HCT116 (cell line): ENCODE data around the gene ADH6. TPM values are rescaled to one million over a fixed set of nuclear protein-coding genes. Genes with fewer than 3 reads are reported as not detected.

ENCODE experiments used
- ATAC-seq: fragments of 200-7000 bp; cut with Tn5 transposase; 2 replicates; pipeline ENCODE4 v1.9.1; 2020; ENCODE audit warnings: mild to moderate bottlenecking, moderate library complexity
- BruUV-seq: library from RNA; stranded (reverse); fragments of 400-500 nt; replicated peaks from 2 replicates; lab custom pipeline; 2021; lab: Mats Ljungman, UMichigan
- CTCF ChIA-PET: fragments of 300-600 bp; sonication (Branson Sonifier 250); formaldehyde crosslinking; loops from one replicate; lab custom pipeline; 2021; ENCODE audit warnings: antibody characterized with exemption; lab: Charles Lee
- POLR2A ChIA-PET: fragments of 300-600, 350-600 bp; sonication (Branson Sonifier 250); formaldehyde crosslinking; loops from one replicate; lab custom pipeline; 2021; ENCODE audit warnings: antibody characterized with exemption; lab: Charles Lee
- RAD21 ChIA-PET, 2 experiments: fragments of 300-600 bp; sonication (Branson Sonifier 250); formaldehyde crosslinking; loops; one replicate each; lab custom pipeline; 2023; ENCODE audit warnings: low total read pairs in 2 of 2; ENCODE audit not compliant: uncharacterized antibody in 2 of 2, unreplicated experiment in 2 of 2, low non-redundant PET in 1 of 2; lab: Charles Lee
- DNase-seq: peaks from one replicate; pipeline ENCODE4 v3.0.0-alpha.2; 2010; ENCODE audit warnings: low read depth, low spot score
- H2AFZ ChIP-seq: fragments of 200-600 bp; shearing (Covaris generic), sonication (generic); 2 replicates; pipeline ENCODE4 v1.6.1; 2017; ENCODE audit warnings: low read depth, mixed run types, mixed read lengths, antibody characterized with exemption, low read length; ENCODE audit not compliant: poor library complexity, severe bottlenecking
- H3K27ac ChIP-seq: 2 replicates; pipeline ENCODE4 v1.5.1; 2012; ENCODE audit warnings: low read depth, low read length
- H3K27me3 ChIP-seq: fragments of 200-600 bp; sonication (generic); 2 replicates; pipeline ENCODE4 v1.6.1; 2016; ENCODE audit warnings: mixed run types, low read length, mixed read lengths; ENCODE audit not compliant: insufficient read depth
- H3K36me3 ChIP-seq, 2 experiments: fragments of 200-500 bp in 1 of 2; fragments of 200-600 bp in 1 of 2; sonication (Bioruptor generic) in 1 of 2; sonication (generic) in 1 of 2; 2 replicates each; pipeline versions ENCODE4 v1.5.1 to v1.6.1; 2014 to 2016; ENCODE audit warnings: low read length in 2 of 2, inconsistent platforms in 1 of 2, mixed read lengths in 1 of 2, mixed run types in 1 of 2; ENCODE audit not compliant: insufficient read depth in 2 of 2, control insufficient read depth in 1 of 2
- H3K4me1 ChIP-seq, 2 experiments: fragments of 200-600 bp in 1 of 2; sonication (generic) in 1 of 2; 2 replicates each; pipeline versions ENCODE4 v1.5.1 to v1.6.1; 2012 to 2017; ENCODE audit warnings: low read length in 2 of 2, inconsistent platforms in 1 of 2, mild to moderate bottlenecking in 1 of 2, mixed read lengths in 1 of 2, mixed run types in 1 of 2, moderate library complexity in 1 of 2; ENCODE audit not compliant: insufficient read depth in 2 of 2, control insufficient read depth in 1 of 2
- H3K4me2 ChIP-seq: fragments of 200-600 bp; sonication (generic); 2 replicates; pipeline ENCODE4 v1.6.1; 2017; ENCODE audit warnings: mixed run types, low read length, mixed read lengths
- H3K4me3 ChIP-seq, 2 experiments: fragments of 200-600 bp in 1 of 2; sonication (generic) in 1 of 2; replicated peaks in 1 of 2; 2 replicates each; pipeline ENCODE4 v1.5.1; 2011 to 2016; ENCODE audit warnings: low read length in 2 of 2, control low read depth in 1 of 2, low read depth in 1 of 2, mild to moderate bottlenecking in 1 of 2, mixed read lengths in 1 of 2, mixed run types in 1 of 2
- H3K79me2 ChIP-seq: fragments of 200-600 bp; sonication (generic); 2 replicates; pipeline ENCODE4 v1.6.1; 2017; ENCODE audit warnings: mild to moderate bottlenecking, mixed run types, low read length, moderate library complexity, mixed read lengths; ENCODE audit not compliant: insufficient read depth
- H3K9ac ChIP-seq: fragments of 200-600 bp; sonication (generic); 2 replicates; pipeline ENCODE4 v1.6.1; 2016; ENCODE audit warnings: low read length, mixed read lengths
- H3K9me2 ChIP-seq: fragments of 200-600 bp; sonication (generic), shearing (Covaris generic); 2 replicates; pipeline ENCODE4 v1.6.1; 2017; ENCODE audit warnings: mixed run types, mild to moderate bottlenecking, moderate library complexity; ENCODE audit not compliant: insufficient read depth
- H3K9me3 ChIP-seq, 2 experiments: fragments of 200-500 bp in 1 of 2; fragments of 200-600 bp in 1 of 2; sonication (Bioruptor generic) in 1 of 2; sonication (generic) in 1 of 2; 2 replicates each; pipeline ENCODE4 v1.6.1; 2014 to 2017; ENCODE audit warnings: low read length in 2 of 2, mixed read lengths in 2 of 2, inconsistent platforms in 1 of 2, low read depth in 1 of 2, mild to moderate bottlenecking in 1 of 2, mixed run types in 1 of 2, moderate library complexity in 1 of 2; ENCODE audit not compliant: control insufficient read depth in 1 of 2, insufficient read depth in 1 of 2
- H4K20me1 ChIP-seq: fragments of 200-600 bp; sonication (generic), shearing (Covaris generic); 2 replicates; pipeline ENCODE4 v1.6.1; 2017; ENCODE audit warnings: mixed run types, mild to moderate bottlenecking, moderate library complexity; ENCODE audit not compliant: insufficient read depth
- CBX3 ChIP-seq: IDR thresholded peaks from 2 replicates; pipeline ENCODE4 v1.6.1; 2012; ENCODE audit warnings: low read depth
- CTCF ChIP-seq, 3 experiments: fragments of 200-600 bp in 1 of 3; sonication (generic) in 1 of 3; IDR thresholded peaks in 2 of 3; conservative IDR thresholded peaks in 1 of 3; 2 replicates each; pipeline ENCODE4 v1.5.1; 2012 to 2017; ENCODE audit warnings: low read depth in 2 of 3, low read length in 2 of 3, antibody characterized with exemption in 1 of 3, borderline replicate concordance in 1 of 3, control low read depth in 1 of 3, mild to moderate bottlenecking in 1 of 3, mixed read lengths in 1 of 3, mixed run types in 1 of 3, moderate library complexity in 1 of 3; ENCODE audit not compliant: insufficient read depth in 1 of 3
- JUND ChIP-seq: IDR thresholded peaks from 2 replicates; pipeline ENCODE4 v1.6.1; 2012
- POLR2A ChIP-seq: IDR thresholded peaks from 2 replicates; pipeline ENCODE4 v1.7.0; 2011; ENCODE audit warnings: borderline replicate concordance; ENCODE audit not compliant: insufficient read depth, insufficient read length; ENCODE audit errors: extremely low read depth
- POLR2AphosphoS5 ChIP-seq: IDR thresholded peaks from 2 replicates; pipeline ENCODE4 v1.6.1; 2011; ENCODE audit warnings: mild to moderate bottlenecking, low read depth, low read length, moderate library complexity
- RAD21 ChIP-seq: IDR thresholded peaks from 2 replicates; pipeline ENCODE4 v1.6.1; 2012; ENCODE audit warnings: low read depth, mild to moderate bottlenecking
- SP1 ChIP-seq: IDR thresholded peaks from 2 replicates; pipeline ENCODE4 v1.6.1; 2012; ENCODE audit warnings: low read depth
- SRF ChIP-seq: IDR thresholded peaks from 2 replicates; pipeline ENCODE4 v1.6.1; 2012; ENCODE audit warnings: low read depth
- ZFX ChIP-seq: fragments of 450-650 bp; IDR thresholded peaks from 2 replicates; pipeline ENCODE4 v1.6.1; 2017
- ZNF274 ChIP-seq: fragments of 200-500 bp; sonication (Bioruptor generic); IDR thresholded peaks from 2 replicates; pipeline ENCODE4 v1.6.1; 2014; ENCODE audit warnings: mild to moderate bottlenecking, low read depth, low read length, inconsistent platforms
- intact Hi-C: fragments of 100-400 bp; cut with micrococcal nuclease; formaldehyde crosslinking; loops from 2 replicates; pipeline ENCODE4 v1.10.0; 2022
- total RNA-seq: library from RNA; stranded (reverse); gene quantifications from one replicate; pipeline ENCODE4 v1.2.1, GENCODE V29; 2021; ENCODE audit not compliant: unreplicated experiment

The ADH6 gene
- total RNA-seq, 1 experiment from 2014 or later = not detected

GRCh38 chr4:99159699-99160098, 59.3 kb downstream of the ADH6 start:
- RAD21 ChIA-PET = no interaction called here
- Histone ChIP-seq H3K27me3 (no peaks in the 10 kb centered on the region), H3K9me2 (no peaks in the 10 kb centered on the region), H3K9me3 (no peaks in the 10 kb centered on the region), H3K9ac (no peak overlapping the region), H3K4me2 (no peak overlapping the region), H3K79me2 (no peaks in the 10 kb centered on the region), H3K4me3 (no peak overlapping the region), H4K20me1 (no peaks in the 10 kb centered on the region), H3K4me1 (no peaks in the 10 kb centered on the region), H2AFZ (no peak overlapping the region), H3K27ac (no peak overlapping the region), H3K36me3 (no peaks in the 10 kb centered on the region)
- DNase-seq = no peak
- peak; percentile 59 for ATAC-seq
- intact Hi-C loops = no loop called here
- no peak for TF ChIP-seq JUND
- peak; percentile 48 for TF ChIP-seq RAD21
- TF ChIP-seq CTCF (IDR thresholded peaks at IDR 0.05 in 2 of 3, conservative IDR thresholded peaks at IDR 0.05 in 1 of 3; ENCODE audit: borderline replicate concordance in 1 of 3, insufficient read depth in 1 of 3, low read depth in 2 of 3, low read length in 2 of 3) = peak; percentile 15 to 20 (median 17); a peak in 2 of 6 replicates
- POLR2A ChIA-PET = no interaction called here
- CTCF ChIA-PET = interaction anchor here (0.9 to 1.2 kb wide), 2 partner anchors 8 to 244 kb away, joined by 3 to 5 read pairs; no protein-coding TSS in a partner anchor
- no TSS peak for BruUV-seq

- H3K27ac ChIP-seq = no peak overlapping the region
- CTCF ChIA-PET = no interaction called here
- POLR2A ChIA-PET = no interaction called here
Measured at GRCh38 chr4:99157478-99157935, 61.5 kb downstream of the ADH6 start.

More at GRCh38 chr4:99157478-99157935, 61.5 kb downstream of the ADH6 start:
- ATAC-seq = no peak
- no peak overlapping the region for H2AFZ ChIP-seq
- RAD21 ChIA-PET = no interaction called here
- no peak for TF ChIP-seq POLR2A
- TF ChIP-seq JUND = no peak
- no peak for TF ChIP-seq SP1
- TF ChIP-seq RAD21 = no peak
- TF ChIP-seq POLR2AphosphoS5 = no peak
- no peak for TF ChIP-seq ZFX
- TF ChIP-seq CBX3 = no peak
- no peak for TF ChIP-seq ZNF274
- TF ChIP-seq CTCF (IDR thresholded peaks at IDR 0.05 in 2 of 3, conservative IDR thresholded peaks at IDR 0.05 in 1 of 3; ENCODE audit: borderline replicate concordance in 1 of 3, insufficient read depth in 1 of 3, low read depth in 2 of 3, low read length in 2 of 3) = no peak
- TF ChIP-seq SRF = no peak
- H3K4me3 ChIP-seq = no peak overlapping the region
- intact Hi-C loops = no loop called here
- H3K79me2 ChIP-seq = no peaks in the 10 kb centered on the region
- H3K27me3 ChIP-seq = no peaks in the 10 kb centered on the region
- no peaks in the 10 kb centered on the region for H3K9me3 ChIP-seq
- H3K4me2 ChIP-seq = no peak overlapping the region
- no peaks in the 10 kb centered on the region for H3K9me2 ChIP-seq
- DNase-seq = no peak
- H3K4me1 ChIP-seq = no peaks in the 10 kb centered on the region
- no peaks in the 10 kb centered on the region for H3K36me3 ChIP-seq
- no peaks in the 10 kb centered on the region for H4K20me1 ChIP-seq
- no TSS peak for BruUV-seq
- no peak overlapping the region for H3K9ac ChIP-seq
